WERI-Rb-1 (cell line): Measurements from ENCODE around the gene FLT3LG.

Experiments
- DNase-seq: peaks from one replicate; pipeline ENCODE4 v3.0.0-alpha.2; 2020
- H3K27ac ChIP-seq: fragments of 250-450 bp; sonication (Bioruptor Pico); 2 replicates; pipeline ENCODE4 v1.5.1; 2020; ENCODE audit warnings: mild to moderate bottlenecking, moderate library complexity
- H3K27me3 ChIP-seq: fragments of 250-450 bp; sonication (Bioruptor Pico); 2 replicates; pipeline ENCODE4 v1.5.1; 2021; ENCODE audit warnings: mild to moderate bottlenecking, low read depth, moderate library complexity; ENCODE audit not compliant: insufficient read depth, severe bottlenecking
- H3K36me3 ChIP-seq: fragments of 250-450 bp; sonication (Bioruptor Pico); 2 replicates; pipeline ENCODE4 v1.5.1; 2020; ENCODE audit warnings: mild to moderate bottlenecking, moderate library complexity
- H3K4me3 ChIP-seq: 2 replicates; pipeline ENCODE4 v1.5.1; 2011; ENCODE audit warnings: low read depth, mild to moderate bottlenecking, control low read depth, low read length
- H3K9me3 ChIP-seq: fragments of 250-450 bp; sonication (Bioruptor Pico); 2 replicates; pipeline ENCODE4 v1.5.1; 2021; ENCODE audit warnings: mild to moderate bottlenecking, moderate library complexity; ENCODE audit not compliant: severe bottlenecking
- TF ChIP-seq, protein P1 (sequence below): IDR thresholded peaks from 2 replicates; pipeline ENCODE4 v1.5.1; 2011; ENCODE audit warnings: low read depth, mild to moderate bottlenecking, control low read depth, inconsistent platforms, low read length

The FLT3LG gene

DNA sequence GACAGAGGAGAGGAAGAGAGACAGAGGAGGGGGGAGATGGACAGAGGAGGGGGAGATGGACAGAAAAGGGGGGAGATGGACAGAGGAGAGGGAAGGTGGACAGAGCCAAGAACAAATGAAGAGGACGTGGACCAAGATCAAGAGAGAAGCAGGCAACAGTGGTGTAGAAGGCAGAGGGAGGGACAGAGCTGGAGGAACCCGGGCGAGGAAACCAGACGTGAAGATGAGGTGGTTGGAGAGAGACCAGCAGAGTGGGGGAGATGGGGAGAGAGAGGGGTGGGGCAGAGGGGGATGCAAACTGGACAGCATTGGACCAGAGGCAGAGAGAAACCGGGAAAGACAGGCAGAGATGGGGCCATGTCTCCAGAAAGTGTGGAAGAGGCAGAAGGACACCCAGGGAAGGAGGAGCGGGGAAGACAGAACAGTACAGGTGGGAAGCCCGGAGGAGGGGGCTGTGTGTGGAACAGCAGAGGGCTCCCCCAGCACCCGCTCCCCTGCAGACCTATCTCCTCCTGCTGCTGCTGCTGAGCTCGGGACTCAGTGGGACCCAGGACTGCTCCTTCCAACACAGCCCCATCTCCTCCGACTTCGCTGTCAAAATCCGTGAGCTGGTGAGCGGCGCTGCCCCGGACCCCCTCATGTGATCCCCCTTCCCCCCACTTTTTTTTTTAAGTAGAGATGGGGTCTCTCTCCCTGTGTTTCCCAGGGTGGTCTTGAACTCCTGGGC lies 1.3 kb downstream of the FLT3LG start:
- H3K27me3 ChIP-seq = no peaks in the 10 kb centered on the region
- no peaks in the 10 kb centered on the region for H3K9me3 ChIP-seq
- DNase-seq = no peak
- no peak overlapping the region for H3K4me3 ChIP-seq
- H3K27ac ChIP-seq = no peak overlapping the region
- no peaks in the 10 kb centered on the region for H3K36me3 ChIP-seq
- TF ChIP-seq, protein P1, sequence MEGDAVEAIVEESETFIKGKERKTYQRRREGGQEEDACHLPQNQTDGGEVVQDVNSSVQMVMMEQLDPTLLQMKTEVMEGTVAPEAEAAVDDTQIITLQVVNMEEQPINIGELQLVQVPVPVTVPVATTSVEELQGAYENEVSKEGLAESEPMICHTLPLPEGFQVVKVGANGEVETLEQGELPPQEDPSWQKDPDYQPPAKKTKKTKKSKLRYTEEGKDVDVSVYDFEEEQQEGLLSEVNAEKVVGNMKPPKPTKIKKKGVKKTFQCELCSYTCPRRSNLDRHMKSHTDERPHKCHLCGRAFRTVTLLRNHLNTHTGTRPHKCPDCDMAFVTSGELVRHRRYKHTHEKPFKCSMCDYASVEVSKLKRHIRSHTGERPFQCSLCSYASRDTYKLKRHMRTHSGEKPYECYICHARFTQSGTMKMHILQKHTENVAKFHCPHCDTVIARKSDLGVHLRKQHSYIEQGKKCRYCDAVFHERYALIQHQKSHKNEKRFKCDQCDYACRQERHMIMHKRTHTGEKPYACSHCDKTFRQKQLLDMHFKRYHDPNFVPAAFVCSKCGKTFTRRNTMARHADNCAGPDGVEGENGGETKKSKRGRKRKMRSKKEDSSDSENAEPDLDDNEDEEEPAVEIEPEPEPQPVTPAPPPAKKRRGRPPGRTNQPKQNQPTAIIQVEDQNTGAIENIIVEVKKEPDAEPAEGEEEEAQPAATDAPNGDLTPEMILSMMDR = no peak

DNA sequence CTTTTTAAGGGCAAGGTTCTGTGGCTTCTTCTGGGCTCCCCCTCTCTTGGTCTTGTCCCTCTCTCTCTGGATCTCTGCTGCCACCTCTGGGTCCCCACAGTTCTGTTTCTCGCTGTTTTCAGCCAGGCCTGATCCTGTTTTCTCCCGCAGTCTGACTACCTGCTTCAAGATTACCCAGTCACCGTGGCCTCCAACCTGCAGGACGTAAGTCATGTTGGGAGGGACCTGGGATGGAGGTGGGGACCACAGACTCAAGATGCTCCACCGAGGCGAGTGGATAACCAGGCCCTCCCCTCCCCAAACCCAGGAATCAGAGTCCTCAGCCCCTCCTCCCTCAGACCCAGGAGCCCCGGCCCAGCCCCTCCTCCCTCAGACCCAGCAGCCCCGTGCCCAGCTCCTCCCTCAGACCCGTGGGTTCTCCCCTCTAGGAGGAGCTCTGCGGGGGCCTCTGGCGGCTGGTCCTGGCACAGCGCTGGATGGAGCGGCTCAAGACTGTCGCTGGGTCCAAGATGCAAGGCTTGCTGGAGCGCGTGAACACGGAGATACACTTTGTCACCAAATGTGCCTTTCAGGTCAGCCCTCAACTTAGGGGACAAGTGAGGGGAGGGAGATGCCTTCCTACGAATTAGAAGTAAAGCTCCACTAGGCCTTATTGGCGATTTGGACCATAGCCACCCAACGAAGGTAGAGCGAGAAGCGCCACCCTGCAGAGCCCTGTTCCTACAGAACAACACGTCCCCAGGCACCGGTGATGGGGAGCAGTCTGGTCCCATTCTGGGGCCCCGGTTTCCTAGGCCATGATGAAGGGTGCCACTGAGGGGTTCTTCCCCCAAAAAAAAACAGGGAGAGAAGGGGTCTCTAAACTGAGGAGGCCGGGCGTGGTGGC lies 2.2 kb downstream of the FLT3LG start:
- TF ChIP-seq, protein P1 = peak; percentile 78
- Histone ChIP-seq H3K9me3 (no peaks in the 10 kb centered on the region), H3K36me3 (no peaks in the 10 kb centered on the region), H3K4me3 (peak overlapping the region; percentile 14; the same call in 1 of the 2 replicates), H3K27ac (no peak overlapping the region), H3K27me3 (no peaks in the 10 kb centered on the region)
- peak; percentile 91 for DNase-seq

- Histone ChIP-seq H3K27me3 (no peaks in the 10 kb centered on the region), H3K36me3 (no peaks in the 10 kb centered on the region), H3K9me3 (no peaks in the 10 kb centered on the region), H3K27ac (no peak overlapping the region), H3K4me3 (no peak overlapping the region)
- DNase-seq = no peak
- TF ChIP-seq, protein P1 = no peak
Measured at GRCh38 chr19:49479975-49480628, 6.1 kb downstream of the FLT3LG start.

GRCh38 chr19:49481020-49481683 lies 7.1 kb downstream of the FLT3LG start:
- Histone ChIP-seq H3K27me3 (no peaks in the 10 kb centered on the region), H3K9me3 (no peaks in the 10 kb centered on the region), H3K4me3 (no peak overlapping the region), H3K36me3 (no peaks in the 10 kb centered on the region), H3K27ac (no peak overlapping the region)
- TF ChIP-seq, protein P1 = no peak
- no peak for DNase-seq

DNA sequence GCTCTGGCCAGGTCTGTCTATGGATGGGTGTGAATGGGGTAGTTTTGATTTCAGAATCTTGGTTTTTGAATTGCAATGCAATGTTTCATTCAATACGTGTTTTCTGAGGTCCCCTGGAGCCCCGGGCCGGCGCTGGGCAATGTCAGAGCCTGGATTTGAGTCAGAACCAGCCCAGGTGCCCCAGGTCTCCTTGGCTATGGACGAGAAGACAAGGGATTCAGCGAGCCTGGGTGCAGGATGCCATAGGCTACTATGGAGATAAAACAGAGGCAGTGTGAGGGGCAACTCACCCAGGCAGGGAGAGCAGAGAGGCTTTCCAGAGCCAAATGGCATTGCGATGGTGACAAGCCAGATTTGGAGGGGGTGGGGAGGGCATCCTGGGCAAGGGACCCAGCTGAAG lies 12.2 kb downstream of the FLT3LG start:
- TF ChIP-seq, protein P1 = no peak
- peaks cover 38% of the 10 kb centered on the region for H3K36me3 ChIP-seq
- no peak overlapping the region for H3K27ac ChIP-seq
- H3K4me3 ChIP-seq = no peak overlapping the region
- H3K9me3 ChIP-seq = peaks cover 2% of the 10 kb centered on the region
- no peak for DNase-seq
- no peaks in the 10 kb centered on the region for H3K27me3 ChIP-seq
